CD4-positive, alpha-beta T cell (primary cell): ENCODE measurements around the gene LNX1. TPM values are rescaled to one million over a fixed set of nuclear protein-coding genes. Genes with fewer than 3 reads are reported as not detected.
"Not testable (repeated sequence)": the region's sequence is repeated elsewhere in the genome, so short reads cannot be mapped to it uniquely, and the experiment has no call there.

ENCODE experiments used
- ATAC-seq: fragments of 200-7000 bp; cut with Tn5 transposase; one replicate; pipeline ENCODE4 v1.10.0; 2022; ENCODE audit warnings: mild to moderate bottlenecking; ENCODE audit not compliant: poor library complexity
- CTCF ChIA-PET: fragments of 350-600 bp; sonication (Branson Sonifier 250); formaldehyde crosslinking; loops from one replicate; lab custom pipeline; 2021; ENCODE audit warnings: antibody characterized with exemption, inconsistent platforms; lab: Charles Lee
- POLR2A ChIA-PET: fragments of 350-600 bp; sonication (Branson Sonifier 250); formaldehyde crosslinking; loops from one replicate; lab custom pipeline; 2021; ENCODE audit warnings: antibody characterized with exemption, inconsistent platforms; lab: Charles Lee
- DNase-seq, 14 experiments: peaks; one replicate each; pipeline ENCODE4 v3.0.0-alpha.2; 2013 to 2020; ENCODE audit warnings: mixed read lengths in 2 of 14
- H3K27ac ChIP-seq, 2 donors: one replicate each; pipeline versions ENCODE4 v1.5.1 to v1.7.0; 2013; ENCODE audit warnings: low read length in 2 of 2, low read depth in 1 of 2, mild to moderate bottlenecking in 1 of 2
- H3K27me3 ChIP-seq, 2 experiments: 1 replicate in 1 of 2; 2 replicates in 1 of 2; pipeline versions ENCODE4 v1.6.1 to v1.7.0; 2013; ENCODE audit warnings: low read length in 2 of 2, control low read depth in 1 of 2, mild to moderate bottlenecking in 1 of 2, moderate library complexity in 1 of 2; ENCODE audit not compliant: insufficient read depth in 2 of 2, control insufficient read depth in 1 of 2
- H3K36me3 ChIP-seq: one replicate; pipeline ENCODE4 v1.6.1; 2013; ENCODE audit warnings: low read length, control low read depth; ENCODE audit not compliant: insufficient read depth
- H3K4me1 ChIP-seq: one replicate; pipeline ENCODE4 v1.6.1; 2013; ENCODE audit warnings: low read length, control low read depth; ENCODE audit not compliant: insufficient read depth
- H3K4me3 ChIP-seq: one replicate; pipeline ENCODE4 v1.5.1; 2013; ENCODE audit warnings: mild to moderate bottlenecking, low read length, moderate library complexity
- H3K9me3 ChIP-seq, 2 experiments: 1 replicate in 1 of 2; 2 replicates in 1 of 2; pipeline versions ENCODE4 v1.6.1 to v1.7.0; 2013; ENCODE audit warnings: low read length in 2 of 2, mild to moderate bottlenecking in 2 of 2, control low read depth in 1 of 2, moderate library complexity in 1 of 2; ENCODE audit not compliant: control insufficient read depth in 1 of 2, insufficient read depth in 1 of 2
- H3K27ac Mint-ChIP-seq: one replicate; pipeline ENCODE4 v1.8.0; 2020; ENCODE audit warnings: mixed read lengths
- H3K27me3 Mint-ChIP-seq: one replicate; pipeline ENCODE4 v1.8.0; 2021; ENCODE audit warnings: mixed read lengths
- H3K36me3 Mint-ChIP-seq: one replicate; pipeline ENCODE4 v1.8.0; 2021; ENCODE audit warnings: low read depth, mixed read lengths
- H3K4me1 Mint-ChIP-seq: one replicate; pipeline ENCODE4 v1.8.0; 2021; ENCODE audit warnings: low read depth, mixed read lengths
- H3K4me3 Mint-ChIP-seq: one replicate; pipeline ENCODE4 v1.8.0; 2020; ENCODE audit warnings: mild to moderate bottlenecking, mixed read lengths
- H3K9me3 Mint-ChIP-seq: one replicate; pipeline ENCODE4 v1.8.0; 2020; ENCODE audit warnings: mixed read lengths
- intact Hi-C, 2 experiments: fragments of 100-400 bp; cut with DNase I in 1 of 2; cut with micrococcal nuclease in 1 of 2; formaldehyde crosslinking; loops; one replicate each; pipeline versions ENCODE4 v1.15.1 to v1.9.0; 2023 to 2025; cut with DNase I, micrococcal nuclease
- total RNA-seq, 174 experiments: library from RNA in 2 of 174; stranded (reverse) in 2 of 174; gene quantifications; one replicate each; pipeline ENCODE4 v1.2.3 and lab custom pipeline; 2021 to 2026
- TF ChIP-seq, protein P1 (sequence below): fragments of 200-600 bp; IDR thresholded peaks from one replicate; pipeline ENCODE4 v1.8.0; 2022; ENCODE audit warnings: antibody characterized with exemption, mild to moderate bottlenecking

LNX1 gene
- total RNA-seq, 2 experiments from 2014 or later: not detected

DNA sequence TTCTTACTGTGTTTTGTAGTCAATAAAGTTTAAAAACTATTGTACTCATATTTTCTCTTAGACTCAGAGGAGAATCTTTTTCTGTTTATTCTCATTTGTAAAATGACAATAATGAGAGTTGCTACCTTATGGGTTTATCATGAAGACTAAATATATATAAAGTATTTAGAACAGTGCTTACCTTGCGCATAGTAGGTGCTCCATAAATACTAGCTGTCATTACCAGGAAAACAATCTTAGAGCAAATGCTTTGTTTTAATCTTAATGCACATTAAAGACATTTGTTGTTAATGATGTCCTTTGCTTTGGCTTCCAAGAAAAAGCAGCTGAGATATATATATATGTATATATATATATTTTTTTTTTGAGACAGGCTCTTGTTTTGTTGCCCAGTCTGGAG is 168.9 kb downstream of the LNX1 start:
- intact Hi-C loops: loop anchor here in 1 of 2 experiments (10.0 kb wide), 1 partner anchor 48 kb away; the partner anchor contains the start of gene FIP1L1
- H3K4me3 Mint-ChIP-seq: no peak overlapping the region
- Histone ChIP-seq H3K27me3 (no peaks in the 10 kb centered on the region), H3K4me3 (no peak overlapping the region), H3K27ac (no peak overlapping the region), H3K36me3 (peaks cover 27% of the 10 kb centered on the region), H3K4me1 (no peaks in the 10 kb centered on the region), H3K9me3 (no peaks in the 10 kb centered on the region)
- no peaks in the 10 kb centered on the region for H3K9me3 Mint-ChIP-seq
- CTCF ChIA-PET: no interaction called here
- H3K4me1 Mint-ChIP-seq: peaks cover 12% of the 10 kb centered on the region
- no peaks in the 10 kb centered on the region for H3K27me3 Mint-ChIP-seq
- POLR2A ChIA-PET: no interaction called here
- H3K36me3 Mint-ChIP-seq: peaks cover 53% of the 10 kb centered on the region
- DNase-seq (no peak), ATAC-seq (no peak)
- TF ChIP-seq, protein P1, sequence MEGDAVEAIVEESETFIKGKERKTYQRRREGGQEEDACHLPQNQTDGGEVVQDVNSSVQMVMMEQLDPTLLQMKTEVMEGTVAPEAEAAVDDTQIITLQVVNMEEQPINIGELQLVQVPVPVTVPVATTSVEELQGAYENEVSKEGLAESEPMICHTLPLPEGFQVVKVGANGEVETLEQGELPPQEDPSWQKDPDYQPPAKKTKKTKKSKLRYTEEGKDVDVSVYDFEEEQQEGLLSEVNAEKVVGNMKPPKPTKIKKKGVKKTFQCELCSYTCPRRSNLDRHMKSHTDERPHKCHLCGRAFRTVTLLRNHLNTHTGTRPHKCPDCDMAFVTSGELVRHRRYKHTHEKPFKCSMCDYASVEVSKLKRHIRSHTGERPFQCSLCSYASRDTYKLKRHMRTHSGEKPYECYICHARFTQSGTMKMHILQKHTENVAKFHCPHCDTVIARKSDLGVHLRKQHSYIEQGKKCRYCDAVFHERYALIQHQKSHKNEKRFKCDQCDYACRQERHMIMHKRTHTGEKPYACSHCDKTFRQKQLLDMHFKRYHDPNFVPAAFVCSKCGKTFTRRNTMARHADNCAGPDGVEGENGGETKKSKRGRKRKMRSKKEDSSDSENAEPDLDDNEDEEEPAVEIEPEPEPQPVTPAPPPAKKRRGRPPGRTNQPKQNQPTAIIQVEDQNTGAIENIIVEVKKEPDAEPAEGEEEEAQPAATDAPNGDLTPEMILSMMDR: no peak
- no peak overlapping the region for H3K27ac Mint-ChIP-seq

DNA sequence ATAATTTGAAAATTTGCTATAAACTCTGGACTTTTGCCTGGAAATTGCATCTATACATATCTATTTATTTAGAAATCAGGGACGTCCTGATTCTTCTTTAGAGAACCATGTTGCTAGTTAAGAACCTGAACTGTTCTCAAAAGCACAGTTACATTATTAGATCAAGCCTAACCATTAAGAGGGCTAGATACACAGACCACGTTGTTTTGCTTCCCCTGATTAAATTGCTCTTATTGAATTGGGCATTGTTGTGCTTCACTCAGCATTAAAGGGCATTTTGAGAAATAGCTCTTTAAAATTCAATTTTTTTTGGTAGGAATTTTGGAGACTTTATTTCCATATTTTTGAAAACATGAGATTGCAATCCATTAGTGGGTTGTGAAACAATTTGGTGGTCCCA is 169.5 kb downstream of the LNX1 start:
- no peak for ATAC-seq
- CTCF ChIA-PET: interaction anchor here (0.6 kb wide), 1 partner anchor 501 kb away, joined by 3 read pairs; no protein-coding TSS in a partner anchor

DNA sequence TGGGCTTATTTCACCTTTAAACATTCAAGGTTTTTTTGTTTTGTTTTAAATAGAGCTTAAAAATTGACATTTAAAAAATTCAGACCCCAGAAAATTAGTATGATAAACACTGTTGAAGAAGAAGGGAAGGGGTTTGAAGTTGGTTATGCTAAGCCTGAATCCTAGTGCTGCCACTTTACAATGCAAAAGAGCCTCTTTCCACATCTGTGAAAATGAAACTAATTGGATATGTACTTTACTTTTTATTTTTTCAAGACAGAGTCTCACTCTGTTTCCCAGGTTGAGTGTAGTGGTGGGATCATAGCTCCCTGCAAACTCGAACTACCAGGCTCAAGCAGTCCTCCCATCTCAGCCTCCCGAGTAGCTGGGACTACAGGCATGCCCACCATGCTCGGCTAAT is 172.1 kb downstream of the LNX1 start:
- ChIA-PET POLR2A (no interaction called here), CTCF (interaction anchor here (1.3 kb wide), 1 partner anchor 11 kb away, joined by 5 read pairs; no protein-coding TSS in a partner anchor)

More for the DNA sequence above, 169.5 kb downstream of the LNX1 start:
- Mint-ChIP-seq H3K4me3 (no peak overlapping the region), H3K9me3 (no peaks in the 10 kb centered on the region), H3K4me1 (peaks cover 12% of the 10 kb centered on the region), H3K36me3 (peaks cover 48% of the 10 kb centered on the region), H3K27ac (no peak overlapping the region), H3K27me3 (no peaks in the 10 kb centered on the region)
- Histone ChIP-seq H3K27me3 (no peaks in the 10 kb centered on the region), H3K4me1 (no peaks in the 10 kb centered on the region), H3K27ac (no peak overlapping the region), H3K36me3 (peaks cover 24% of the 10 kb centered on the region), H3K9me3 (no peaks in the 10 kb centered on the region), H3K4me3 (no peak overlapping the region)
- no peak for DNase-seq
- POLR2A ChIA-PET: interaction anchor here (1.2 kb wide), 1 partner anchor 10 kb away, joined by 3 read pairs; no protein-coding TSS in a partner anchor
- TF ChIP-seq, protein P1: no peak
- intact Hi-C loops: loop anchor here in 1 of 2 experiments (10.0 kb wide), 1 partner anchor 47 kb away; the partner anchor contains the start of gene FIP1L1

DNA sequence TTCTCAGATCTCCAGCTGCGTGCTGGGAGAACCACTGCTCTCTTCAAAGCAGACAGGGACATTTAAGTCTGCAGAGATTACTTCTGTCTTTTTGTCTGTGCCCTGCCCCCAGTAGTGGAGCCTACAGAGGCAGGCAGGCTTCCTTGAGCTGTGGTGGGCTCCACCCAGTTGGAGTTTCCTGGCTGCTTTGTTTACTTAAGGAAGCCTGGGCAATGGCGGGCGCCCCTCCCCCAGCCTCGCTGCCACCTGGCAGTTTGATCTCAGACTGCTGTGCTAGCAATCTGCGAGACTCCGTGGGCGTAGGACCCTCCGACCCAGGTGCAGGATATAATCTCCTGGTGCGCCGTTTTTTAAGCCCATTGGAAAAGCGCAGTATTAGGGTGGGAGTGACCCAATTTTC is 181.8 kb downstream of the LNX1 start:
- H3K27me3 ChIP-seq, H3K27ac ChIP-seq, CTCF ChIA-PET, H3K9me3 ChIP-seq, DNase-seq, H3K4me3 ChIP-seq, H3K27me3 Mint-ChIP-seq, H3K27ac Mint-ChIP-seq, H3K9me3 Mint-ChIP-seq, intact Hi-C loops, H3K4me1 ChIP-seq, ATAC-seq, POLR2A ChIA-PET, H3K4me3 Mint-ChIP-seq: not testable (repeated sequence)
- H3K36me3 ChIP-seq: peaks cover 10% of the 10 kb centered on the region
- H3K4me1 Mint-ChIP-seq: peaks cover 65% of the 10 kb centered on the region
- peaks cover 80% of the 10 kb centered on the region for H3K36me3 Mint-ChIP-seq

More for the DNA sequence above, 172.1 kb downstream of the LNX1 start:
- no peak for ATAC-seq
- H3K36me3 Mint-ChIP-seq: peaks cover 47% of the 10 kb centered on the region
- no peak overlapping the region for H3K4me3 ChIP-seq
- H3K27ac ChIP-seq: no peak overlapping the region
- TF ChIP-seq, protein P1: no peak
- no peaks in the 10 kb centered on the region for H3K9me3 Mint-ChIP-seq
- H3K9me3 ChIP-seq: no peaks in the 10 kb centered on the region
- no peak overlapping the region for H3K4me3 Mint-ChIP-seq
- DNase-seq: no peak
- H3K4me1 Mint-ChIP-seq: peaks cover 5% of the 10 kb centered on the region
- intact Hi-C loops: no loop called here
- H3K27ac Mint-ChIP-seq: peak overlapping the region; percentile 44
- peaks cover 19% of the 10 kb centered on the region for H3K36me3 ChIP-seq
- H3K27me3 ChIP-seq: no peaks in the 10 kb centered on the region
- no peaks in the 10 kb centered on the region for H3K4me1 ChIP-seq
- no peaks in the 10 kb centered on the region for H3K27me3 Mint-ChIP-seq
